ENCODE measurements around the gene NYAP2. TPM values are rescaled to one million over a fixed set of nuclear protein-coding genes. Genes with fewer than 3 reads are reported as not detected.

Gene NYAP2
- total RNA-seq, 2 donors from 2014 or later: 0.05 to 0.12 TPM

DNA sequence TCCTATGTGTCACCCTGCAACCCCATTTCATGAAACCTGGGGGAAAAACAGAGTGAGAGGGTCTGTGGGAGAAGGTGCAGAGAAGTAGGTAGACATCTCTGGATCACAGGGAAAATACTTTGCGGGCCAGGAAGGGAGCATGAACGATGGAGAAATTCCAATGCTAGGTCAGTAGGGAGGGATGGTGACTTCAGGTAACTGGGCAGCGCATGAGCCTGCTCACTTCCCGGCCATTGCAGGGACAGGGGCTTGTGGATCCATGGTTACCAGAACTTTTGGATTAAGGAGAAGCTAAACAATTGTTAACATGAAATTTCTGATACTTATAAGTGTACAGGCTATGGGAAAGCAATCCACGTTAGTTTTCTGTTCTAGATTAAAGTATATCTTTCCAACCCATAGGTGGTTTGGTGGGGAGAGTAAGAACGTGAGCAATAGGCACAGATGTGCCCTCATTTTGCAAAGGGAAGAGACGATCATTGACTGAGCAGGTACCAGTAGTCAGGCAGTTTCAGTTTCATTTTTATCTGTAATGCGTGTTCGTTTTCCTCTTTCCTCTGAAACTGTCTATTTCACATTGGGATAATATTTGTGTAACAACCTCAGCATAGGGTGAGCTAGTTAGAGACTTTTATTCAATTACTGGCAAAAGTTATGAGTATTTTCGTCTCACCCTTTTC, 65.0 kb downstream of the NYAP2 start:
- TF ChIP-seq, protein P1, sequence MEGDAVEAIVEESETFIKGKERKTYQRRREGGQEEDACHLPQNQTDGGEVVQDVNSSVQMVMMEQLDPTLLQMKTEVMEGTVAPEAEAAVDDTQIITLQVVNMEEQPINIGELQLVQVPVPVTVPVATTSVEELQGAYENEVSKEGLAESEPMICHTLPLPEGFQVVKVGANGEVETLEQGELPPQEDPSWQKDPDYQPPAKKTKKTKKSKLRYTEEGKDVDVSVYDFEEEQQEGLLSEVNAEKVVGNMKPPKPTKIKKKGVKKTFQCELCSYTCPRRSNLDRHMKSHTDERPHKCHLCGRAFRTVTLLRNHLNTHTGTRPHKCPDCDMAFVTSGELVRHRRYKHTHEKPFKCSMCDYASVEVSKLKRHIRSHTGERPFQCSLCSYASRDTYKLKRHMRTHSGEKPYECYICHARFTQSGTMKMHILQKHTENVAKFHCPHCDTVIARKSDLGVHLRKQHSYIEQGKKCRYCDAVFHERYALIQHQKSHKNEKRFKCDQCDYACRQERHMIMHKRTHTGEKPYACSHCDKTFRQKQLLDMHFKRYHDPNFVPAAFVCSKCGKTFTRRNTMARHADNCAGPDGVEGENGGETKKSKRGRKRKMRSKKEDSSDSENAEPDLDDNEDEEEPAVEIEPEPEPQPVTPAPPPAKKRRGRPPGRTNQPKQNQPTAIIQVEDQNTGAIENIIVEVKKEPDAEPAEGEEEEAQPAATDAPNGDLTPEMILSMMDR (IDR thresholded peaks at IDR 0.05): no peak
- H3K9ac ChIP-seq (ENCODE audit: low read depth in 2 of 2, low read length in 2 of 2): no peak overlapping the region
- H3K4me1 ChIP-seq: no peaks in the 10 kb centered on the region
- intact Hi-C loops (cut with DNase I): no loop called here
- no peak overlapping the region for H3K27ac ChIP-seq
- no peak overlapping the region for H3K4me3 ChIP-seq
- no peaks in the 10 kb centered on the region for H3K36me3 ChIP-seq
- H3K27me3 ChIP-seq: no peaks in the 10 kb centered on the region
- no peaks in the 10 kb centered on the region for H3K9me3 ChIP-seq
- DNase-seq: no peak

DNA sequence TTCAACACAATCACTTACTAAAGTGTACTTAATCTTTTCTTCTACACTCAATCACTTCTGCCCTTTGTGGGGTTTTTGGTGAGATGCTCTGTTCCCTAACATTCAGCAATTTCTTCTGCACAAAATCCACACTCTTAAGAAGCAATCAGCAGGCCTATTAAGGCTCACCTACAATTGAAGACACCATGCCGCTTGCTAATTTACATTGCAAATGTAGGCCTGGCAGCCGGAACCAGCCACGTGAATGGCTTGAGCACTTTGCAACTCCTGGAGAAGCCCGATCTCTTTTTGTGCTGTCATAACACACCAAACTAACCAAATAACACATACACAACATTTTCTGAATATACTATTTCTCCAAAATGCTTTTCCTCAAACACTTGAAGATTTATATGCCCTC, 66.3 kb downstream of the NYAP2 start:
- Histone ChIP-seq H3K27me3 (no peaks in the 10 kb centered on the region), H3K27ac (no peak overlapping the region), H3K9ac (ENCODE audit: low read depth in 2 of 2, low read length in 2 of 2) (no peak overlapping the region), H3K36me3 (no peaks in the 10 kb centered on the region), H3K9me3 (no peaks in the 10 kb centered on the region), H3K4me1 (no peaks in the 10 kb centered on the region), H3K4me3 (no peak overlapping the region)
- DNase-seq: no peak
- TF ChIP-seq, protein P1 (IDR thresholded peaks at IDR 0.05): no peak
- intact Hi-C loops (cut with DNase I): no loop called here

DNA sequence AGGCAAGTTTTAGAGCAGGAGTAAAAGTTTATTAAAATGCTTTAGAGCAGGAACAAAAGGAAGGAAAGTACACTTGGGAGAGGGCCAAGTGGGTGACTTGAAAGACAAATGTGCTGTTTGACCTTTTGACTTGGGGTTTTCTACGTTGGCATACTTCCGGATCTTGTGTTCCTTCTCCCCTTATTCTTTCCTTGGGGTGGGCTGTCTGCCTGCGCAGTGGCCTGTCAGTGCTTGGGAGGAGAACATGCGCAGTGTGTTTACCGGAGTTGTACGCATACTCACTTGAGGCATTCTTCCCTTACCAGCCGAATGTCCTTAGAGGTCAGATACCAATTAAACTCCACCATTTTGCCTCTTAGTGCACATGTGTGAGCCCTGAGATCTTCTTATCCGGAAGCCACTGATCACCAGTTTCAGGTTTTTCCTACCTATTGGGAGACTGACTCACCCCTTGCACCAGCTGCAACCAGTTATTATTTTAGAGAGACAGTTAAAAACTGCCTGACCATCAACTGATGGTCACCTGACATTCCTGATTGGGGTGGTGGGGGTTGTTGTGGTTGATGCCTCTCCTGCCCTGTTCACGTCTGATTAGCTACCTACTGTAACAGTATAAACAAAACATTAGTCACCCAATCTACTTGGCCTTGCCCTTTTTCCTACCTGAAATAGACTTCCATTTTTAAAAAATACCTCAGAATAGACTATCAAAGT, 67.5 kb downstream of the NYAP2 start:
- H3K4me3 ChIP-seq: no peak overlapping the region
- no peaks in the 10 kb centered on the region for H3K9me3 ChIP-seq
- no peak overlapping the region for H3K9ac ChIP-seq (ENCODE audit: low read depth in 2 of 2, low read length in 2 of 2)
- TF ChIP-seq, protein P1 (IDR thresholded peaks at IDR 0.05): no peak
- DNase-seq: peak; percentile 22
- no peaks in the 10 kb centered on the region for H3K36me3 ChIP-seq
- no peaks in the 10 kb centered on the region for H3K4me1 ChIP-seq
- H3K27ac ChIP-seq: no peak overlapping the region
- H3K27me3 ChIP-seq: no peaks in the 10 kb centered on the region
- intact Hi-C loops (cut with DNase I): no loop called here

- no peak for DNase-seq
- Histone ChIP-seq H3K27ac (no peak overlapping the region), H3K27me3 (no peaks in the 10 kb centered on the region), H3K4me1 (no peaks in the 10 kb centered on the region), H3K9ac (ENCODE audit: low read depth in 2 of 2, low read length in 2 of 2) (no peak overlapping the region), H3K9me3 (no peaks in the 10 kb centered on the region), H3K4me3 (no peak overlapping the region), H3K36me3 (no peaks in the 10 kb centered on the region)
- TF ChIP-seq, protein P1 (IDR thresholded peaks at IDR 0.05): no peak
- intact Hi-C loops (cut with DNase I): no loop called here
Observed at GRCh38 chr2:225468131-225468530, 68.6 kb downstream of the NYAP2 start.

GRCh38 chr2:225471039-225471438, 71.5 kb downstream of the NYAP2 start:
- Histone ChIP-seq H3K4me3 (no peak overlapping the region), H3K9ac (ENCODE audit: low read depth in 2 of 2, low read length in 2 of 2) (no peak overlapping the region), H3K27ac (no peak overlapping the region), H3K9me3 (no peaks in the 10 kb centered on the region), H3K36me3 (no peaks in the 10 kb centered on the region), H3K4me1 (no peaks in the 10 kb centered on the region), H3K27me3 (no peaks in the 10 kb centered on the region)
- TF ChIP-seq, protein P1 (IDR thresholded peaks at IDR 0.05): no peak
- DNase-seq: no peak
- intact Hi-C loops (cut with DNase I): no loop called here
